WI38 (cell line): ENCODE measurements around the gene SLC51B.

Source experiments
- H3K4me3 ChIP-seq: 2 replicates; pipeline ENCODE4 v1.5.1; 2011; ENCODE audit warnings: low read depth, mild to moderate bottlenecking, control low read depth, low read length
- TF ChIP-seq, protein P1 (sequence below): IDR thresholded peaks from 2 replicates; pipeline ENCODE4 v1.5.1; 2012; ENCODE audit warnings: low read depth, mild to moderate bottlenecking, control low read depth, low read length

Gene SLC51B

DNA sequence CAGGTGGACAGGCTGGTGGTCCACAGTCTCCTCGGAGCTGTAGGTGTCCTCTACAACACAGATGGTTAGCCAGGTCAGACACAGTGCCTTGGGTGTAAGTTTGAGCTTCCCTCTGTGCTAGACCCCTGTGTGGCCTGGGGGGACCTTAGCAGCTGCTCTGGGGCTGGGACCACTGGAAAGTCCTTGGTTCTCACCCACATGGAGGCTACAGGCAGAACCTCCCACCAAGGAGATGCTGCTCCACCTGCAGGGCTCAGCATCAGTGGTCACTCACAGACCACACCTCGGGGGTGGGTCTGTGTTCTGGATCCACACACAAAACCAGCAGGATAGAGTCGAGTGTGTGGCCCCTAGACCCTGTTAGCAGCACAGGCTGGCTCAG is 14.2 kb downstream of the SLC51B start:
- TF ChIP-seq, protein P1, sequence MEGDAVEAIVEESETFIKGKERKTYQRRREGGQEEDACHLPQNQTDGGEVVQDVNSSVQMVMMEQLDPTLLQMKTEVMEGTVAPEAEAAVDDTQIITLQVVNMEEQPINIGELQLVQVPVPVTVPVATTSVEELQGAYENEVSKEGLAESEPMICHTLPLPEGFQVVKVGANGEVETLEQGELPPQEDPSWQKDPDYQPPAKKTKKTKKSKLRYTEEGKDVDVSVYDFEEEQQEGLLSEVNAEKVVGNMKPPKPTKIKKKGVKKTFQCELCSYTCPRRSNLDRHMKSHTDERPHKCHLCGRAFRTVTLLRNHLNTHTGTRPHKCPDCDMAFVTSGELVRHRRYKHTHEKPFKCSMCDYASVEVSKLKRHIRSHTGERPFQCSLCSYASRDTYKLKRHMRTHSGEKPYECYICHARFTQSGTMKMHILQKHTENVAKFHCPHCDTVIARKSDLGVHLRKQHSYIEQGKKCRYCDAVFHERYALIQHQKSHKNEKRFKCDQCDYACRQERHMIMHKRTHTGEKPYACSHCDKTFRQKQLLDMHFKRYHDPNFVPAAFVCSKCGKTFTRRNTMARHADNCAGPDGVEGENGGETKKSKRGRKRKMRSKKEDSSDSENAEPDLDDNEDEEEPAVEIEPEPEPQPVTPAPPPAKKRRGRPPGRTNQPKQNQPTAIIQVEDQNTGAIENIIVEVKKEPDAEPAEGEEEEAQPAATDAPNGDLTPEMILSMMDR: no peak
- H3K4me3 ChIP-seq: no peak overlapping the region

DNA sequence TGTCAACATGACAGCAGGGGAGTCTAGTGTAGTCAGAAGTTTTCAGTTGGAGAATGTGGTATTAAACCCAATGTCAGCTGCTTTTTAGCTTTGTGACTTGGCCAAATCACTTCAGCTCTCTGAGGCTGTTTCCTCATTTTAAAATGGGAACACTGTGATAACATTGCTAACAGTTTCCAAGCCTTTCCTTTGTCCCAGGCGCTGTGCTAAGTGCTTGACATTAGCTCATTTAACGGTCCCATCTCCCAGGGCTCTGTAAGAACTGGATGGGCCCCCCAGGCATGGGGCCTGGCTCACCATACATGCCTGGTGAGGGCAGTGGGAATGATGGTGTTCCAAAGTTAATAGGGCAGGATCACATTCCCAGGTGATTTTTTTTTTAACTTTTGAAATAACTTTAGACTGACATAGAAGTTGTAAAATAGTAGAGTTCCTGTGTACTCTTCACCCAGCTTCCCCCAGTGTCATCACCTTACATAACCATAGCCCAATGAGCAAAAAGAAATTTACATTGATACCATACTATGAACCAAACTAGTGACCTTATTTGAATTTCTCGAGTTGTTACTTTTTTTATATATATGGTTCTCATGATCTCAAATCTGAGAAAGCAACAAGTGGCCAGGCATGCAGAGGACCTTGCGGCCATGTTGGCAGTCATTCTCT is 14.9 kb downstream of the SLC51B start:
- TF ChIP-seq, protein P1: no peak
- no peak overlapping the region for H3K4me3 ChIP-seq

DNA sequence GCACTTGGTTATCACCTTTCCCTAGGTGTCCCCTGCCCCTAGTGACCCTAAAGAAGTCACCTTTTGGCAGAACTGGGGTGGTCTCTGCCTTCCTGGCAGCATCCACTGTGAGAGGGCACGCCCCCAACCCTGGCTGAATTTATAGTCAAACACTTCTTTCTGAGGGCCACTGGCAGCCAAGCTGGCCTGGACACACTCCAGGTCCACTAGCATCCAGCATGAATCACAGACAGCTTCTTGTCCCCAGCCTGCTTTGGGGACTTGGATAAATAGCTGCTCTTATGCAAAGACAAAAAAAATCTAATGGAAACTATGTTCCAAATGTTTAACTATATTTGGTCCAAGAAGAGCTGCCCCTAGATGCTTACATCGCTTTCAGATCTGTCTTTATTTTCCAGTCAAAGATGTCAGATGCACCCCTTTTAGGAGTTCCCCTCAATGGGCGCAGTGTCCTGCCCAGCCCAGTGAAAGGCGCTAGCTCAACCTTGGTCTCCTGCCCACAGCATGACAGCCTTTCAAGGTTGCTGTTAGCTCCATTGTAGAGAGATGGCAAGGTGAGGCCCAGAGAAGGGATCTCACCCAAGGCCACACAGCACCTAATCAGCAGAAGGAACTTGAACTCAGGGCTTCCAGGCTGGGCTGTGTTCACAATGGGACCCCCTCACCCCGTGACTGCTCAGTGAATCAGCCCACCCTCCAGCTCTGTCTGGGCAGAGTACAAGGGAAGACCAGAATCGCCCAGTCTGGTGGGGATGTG is 15.6 kb downstream of the SLC51B start:
- H3K4me3 ChIP-seq: no peak overlapping the region
- TF ChIP-seq, protein P1: no peak

DNA sequence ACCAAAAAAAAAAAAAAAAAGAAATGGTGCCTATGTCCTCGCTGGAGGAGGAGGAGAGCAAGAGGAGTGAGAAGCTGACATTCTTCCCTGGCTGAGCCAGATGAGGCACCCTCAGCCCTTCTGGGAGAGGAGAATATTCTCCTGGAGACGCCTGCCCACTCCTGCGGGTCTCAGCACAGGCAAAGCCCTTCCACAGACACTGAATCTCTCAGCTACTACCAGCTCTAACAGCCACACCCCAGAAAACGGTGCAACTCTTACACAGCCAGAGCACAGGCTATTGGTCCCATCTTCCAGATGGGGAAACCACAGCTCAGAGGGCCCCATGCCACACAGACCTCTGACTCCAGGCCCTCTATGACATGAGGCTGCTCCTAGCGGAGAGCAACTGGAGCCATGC is 16.9 kb downstream of the SLC51B start:
- H3K4me3 ChIP-seq: no peak overlapping the region
- TF ChIP-seq, protein P1: no peak

DNA sequence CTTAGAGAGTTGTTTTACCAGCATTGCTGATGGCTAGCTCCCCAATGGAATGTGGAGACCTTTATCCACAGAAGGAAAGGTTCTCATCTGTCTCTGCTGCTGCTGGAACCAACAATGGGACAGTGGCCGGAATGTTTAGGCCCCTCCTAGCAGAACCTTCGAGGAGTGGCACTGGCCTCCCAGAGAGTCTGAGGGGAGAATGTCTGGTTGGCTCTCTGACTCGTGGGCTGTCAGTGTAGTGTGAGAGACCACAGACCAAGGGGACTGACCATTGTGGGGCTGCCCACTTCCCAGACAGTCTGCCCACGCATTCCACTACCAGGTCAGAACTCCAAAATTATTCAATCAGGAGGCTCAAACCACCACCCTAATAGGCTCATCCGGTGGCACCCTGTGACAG is 17.5 kb downstream of the SLC51B start:
- TF ChIP-seq, protein P1: no peak
- H3K4me3 ChIP-seq: no peak overlapping the region

DNA sequence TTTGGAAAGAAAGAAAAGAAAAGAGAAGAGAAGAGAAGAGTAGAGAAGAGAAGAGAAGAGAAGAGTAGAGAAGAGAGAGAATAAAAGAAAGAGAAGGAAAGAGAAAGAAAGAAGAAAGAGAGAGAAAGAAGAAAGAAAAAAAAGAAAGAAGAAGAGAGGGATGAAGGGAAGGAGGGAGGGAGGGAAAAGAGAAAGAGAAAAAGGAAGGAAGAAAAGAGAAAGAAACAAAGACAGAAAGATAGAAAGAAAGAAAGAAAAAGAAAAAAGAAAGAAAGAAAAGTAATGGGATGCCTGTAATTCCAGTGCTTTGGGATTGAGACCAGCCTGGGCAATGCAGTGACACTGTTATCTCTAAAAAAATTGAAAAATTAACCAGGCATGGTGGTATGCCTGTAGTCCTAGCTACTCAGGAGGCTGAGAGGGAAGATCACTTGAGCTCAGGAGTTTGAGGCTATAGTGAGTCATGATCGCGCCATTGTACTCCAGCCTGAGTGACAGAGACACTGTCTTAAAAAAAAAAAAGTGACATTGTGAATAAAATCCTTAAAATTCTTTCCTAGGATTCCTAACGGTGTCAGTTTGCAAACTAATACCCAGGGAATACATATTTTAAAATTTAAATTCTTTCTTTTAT is 20.9 kb downstream of the SLC51B start:
- H3K4me3 ChIP-seq: no peak overlapping the region
- TF ChIP-seq, protein P1: no peak
